ENCODE results near the gene SIPA1.

- TF ChIP-seq CTCF (IDR thresholded peaks at IDR 0.05; ENCODE audit: control extremely low read depth in 1 of 3, insufficient read depth in 1 of 3, low read depth in 1 of 3, low read length in 3 of 3) (no peak), ZNF274 (IDR thresholded peaks at IDR 0.05; ENCODE audit: borderline replicate concordance, extremely low read depth, low read length) (no peak), SP2 (IDR thresholded peaks at IDR 0.05; ENCODE audit: low read length) (no peak), RAD21 (IDR thresholded peaks at IDR 0.05 in 1 of 2, conservative IDR thresholded peaks at IDR 0.05 in 1 of 2; ENCODE audit: low read depth in 2 of 2, low read length in 2 of 2) (no peak), ATF2 (IDR thresholded peaks at IDR 0.05; ENCODE audit: low read length) (no peak), JUN (IDR thresholded peaks at IDR 0.05; ENCODE audit: low read depth, low read length) (no peak), POLR2AphosphoS5 (IDR thresholded peaks at IDR 0.05; ENCODE audit: low read depth, low read length) (no peak; the same call in 1 of the 2 replicates), RNF2 (IDR thresholded peaks at IDR 0.05; ENCODE audit: borderline replicate concordance, low read depth, low read length, missing control alignments, poor library complexity, severe bottlenecking) (no peak), SP4 (IDR thresholded peaks at IDR 0.05; ENCODE audit: low read length) (no peak), TEAD4 (IDR thresholded peaks at IDR 0.05; ENCODE audit: low read depth, low read length) (no peak), YY1 (IDR thresholded peaks at IDR 0.05; ENCODE audit: low read depth, low read length) (no peak), CEBPB (IDR thresholded peaks at IDR 0.05; ENCODE audit: low read depth, low read length) (no peak)
Observed at GRCh38 chr11:65642014-65642671, 4.2 kb downstream of the SIPA1 start.

Measured in H1 (cell line).